SK-N-SH treated with all-trans-retinoic acid at 6 μM for 48 hours (cell line): Measurements from ENCODE around the gene FBXL22.

Source experiments
- CSDC2 ChIP-seq: fragments of 250-450 bp; sonication (Bioruptor Pico); IDR thresholded peaks from 2 replicates; pipeline ENCODE4 v1.5.0; 2020; ENCODE audit warnings: mild to moderate bottlenecking, moderate library complexity
- PPARA ChIP-seq: fragments of 250-450 bp; sonication (Bioruptor Pico); IDR thresholded peaks from 2 replicates; pipeline ENCODE4 v1.5.0; 2020; ENCODE audit warnings: mild to moderate bottlenecking, borderline replicate concordance
- TF ChIP-seq, protein P1 (sequence below): fragments of 250-450 bp; sonication (Bioruptor Pico); IDR thresholded peaks from 2 replicates; pipeline ENCODE4 v1.8.0; 2020; ENCODE audit warnings: mild to moderate bottlenecking, moderate library complexity, borderline replicate concordance

The FBXL22 gene

DNA sequence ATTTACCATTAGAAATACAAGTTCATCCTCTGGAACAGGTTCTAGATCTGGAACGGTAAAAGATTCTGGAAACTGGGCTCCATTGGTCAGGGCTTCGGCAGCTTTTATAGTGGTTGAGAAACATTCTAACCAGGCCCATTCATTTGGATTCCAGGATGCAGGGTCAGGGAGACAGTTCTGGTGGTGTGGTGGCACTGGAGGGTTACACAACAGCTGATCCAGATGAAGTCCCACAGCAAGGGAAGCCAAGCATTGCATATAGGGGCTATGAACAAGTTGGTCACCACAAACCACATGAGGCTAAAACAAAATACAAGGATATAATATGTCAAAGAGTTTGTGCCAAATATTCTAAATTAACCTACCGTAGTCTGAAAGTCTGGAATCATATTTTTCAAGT lies 43.0 kb downstream of the FBXL22 start (continued):
- TF ChIP-seq, protein P1, sequence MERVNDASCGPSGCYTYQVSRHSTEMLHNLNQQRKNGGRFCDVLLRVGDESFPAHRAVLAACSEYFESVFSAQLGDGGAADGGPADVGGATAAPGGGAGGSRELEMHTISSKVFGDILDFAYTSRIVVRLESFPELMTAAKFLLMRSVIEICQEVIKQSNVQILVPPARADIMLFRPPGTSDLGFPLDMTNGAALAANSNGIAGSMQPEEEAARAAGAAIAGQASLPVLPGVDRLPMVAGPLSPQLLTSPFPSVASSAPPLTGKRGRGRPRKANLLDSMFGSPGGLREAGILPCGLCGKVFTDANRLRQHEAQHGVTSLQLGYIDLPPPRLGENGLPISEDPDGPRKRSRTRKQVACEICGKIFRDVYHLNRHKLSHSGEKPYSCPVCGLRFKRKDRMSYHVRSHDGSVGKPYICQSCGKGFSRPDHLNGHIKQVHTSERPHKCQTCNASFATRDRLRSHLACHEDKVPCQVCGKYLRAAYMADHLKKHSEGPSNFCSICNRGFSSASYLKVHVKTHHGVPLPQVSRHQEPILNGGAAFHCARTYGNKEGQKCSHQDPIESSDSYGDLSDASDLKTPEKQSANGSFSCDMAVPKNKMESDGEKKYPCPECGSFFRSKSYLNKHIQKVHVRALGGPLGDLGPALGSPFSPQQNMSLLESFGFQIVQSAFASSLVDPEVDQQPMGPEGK (CRISPR knock-in tag) = no peak
- TF ChIP-seq CSDC2 (no peak), PPARA (no peak)
